ENCODE data around the gene GNA14.
"Not testable (repeated sequence)": the region's sequence is repeated elsewhere in the genome, so short reads cannot be mapped to it uniquely, and the experiment has no call there.

GNA14 gene

GRCh38 chr9:77532607-77533006 is 115.5 kb downstream of the GNA14 start:
- no peak for DNase-seq

GRCh38 chr9:77531400-77531799 is 116.7 kb downstream of the GNA14 start:
- DNase-seq = no peak

DNA sequence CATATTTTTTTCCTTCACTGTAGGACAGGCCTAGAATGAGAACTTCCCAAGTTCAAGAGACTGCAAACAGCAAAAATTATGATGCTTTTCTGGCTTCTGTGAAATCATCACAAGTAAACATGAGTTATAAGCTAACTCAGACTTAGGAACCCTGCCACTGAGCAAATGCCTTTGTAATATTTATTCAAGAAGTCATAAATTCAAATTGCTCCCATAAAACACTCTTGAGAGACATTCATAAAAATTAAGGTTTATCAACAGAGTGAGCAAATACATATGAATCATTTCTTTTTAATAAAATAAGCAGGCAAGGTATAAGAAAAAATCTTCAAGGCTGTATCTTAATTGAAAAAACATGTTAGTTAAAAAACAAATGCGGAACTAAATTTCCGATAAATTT is 124.2 kb downstream of the GNA14 start:
- DNase-seq = no peak

DNA sequence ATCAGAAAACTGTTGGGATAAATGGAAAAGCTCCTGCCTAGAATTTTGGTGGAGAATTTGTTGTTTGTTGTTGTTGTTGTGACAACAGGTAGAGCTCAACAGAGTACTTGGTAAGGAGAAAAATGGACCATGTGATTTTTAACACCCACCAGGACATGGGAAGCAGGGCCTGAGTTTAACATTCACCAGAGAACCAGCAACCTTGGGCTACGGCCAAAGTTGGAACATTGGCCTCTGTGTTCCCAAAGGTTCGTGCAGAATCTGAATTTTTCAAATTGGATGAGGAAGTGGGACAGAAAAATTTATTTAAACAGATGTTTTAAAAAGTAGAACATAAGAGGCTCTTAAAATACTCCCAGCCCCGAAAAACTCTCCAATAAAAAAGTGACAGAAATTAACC is 127.0 kb downstream of the GNA14 start:
- no peak for DNase-seq

- no peak for DNase-seq
These were observed 129.4 kb downstream of the GNA14 start for GRCh38 chr9:77518688-77519087.

DNA sequence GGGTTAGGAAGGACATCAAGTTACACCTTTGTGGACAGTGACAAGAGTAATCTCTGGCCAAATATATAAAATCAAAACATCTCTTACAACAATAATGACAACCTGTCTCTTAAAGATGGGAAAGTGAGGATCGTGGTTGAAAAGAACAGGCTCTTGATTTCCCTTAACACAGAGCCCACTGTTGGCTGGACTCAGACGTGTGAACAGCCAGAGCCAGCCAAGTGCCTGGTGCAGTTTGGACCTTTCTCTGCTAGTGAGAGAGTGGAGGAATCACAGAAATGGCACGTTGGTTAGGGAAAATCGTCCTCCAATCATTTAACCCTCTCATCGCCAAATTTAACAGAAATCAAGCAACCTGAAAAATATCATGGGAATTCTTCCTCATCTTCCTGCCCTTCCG is 131.3 kb downstream of the GNA14 start:
- no peak for DNase-seq

DNA sequence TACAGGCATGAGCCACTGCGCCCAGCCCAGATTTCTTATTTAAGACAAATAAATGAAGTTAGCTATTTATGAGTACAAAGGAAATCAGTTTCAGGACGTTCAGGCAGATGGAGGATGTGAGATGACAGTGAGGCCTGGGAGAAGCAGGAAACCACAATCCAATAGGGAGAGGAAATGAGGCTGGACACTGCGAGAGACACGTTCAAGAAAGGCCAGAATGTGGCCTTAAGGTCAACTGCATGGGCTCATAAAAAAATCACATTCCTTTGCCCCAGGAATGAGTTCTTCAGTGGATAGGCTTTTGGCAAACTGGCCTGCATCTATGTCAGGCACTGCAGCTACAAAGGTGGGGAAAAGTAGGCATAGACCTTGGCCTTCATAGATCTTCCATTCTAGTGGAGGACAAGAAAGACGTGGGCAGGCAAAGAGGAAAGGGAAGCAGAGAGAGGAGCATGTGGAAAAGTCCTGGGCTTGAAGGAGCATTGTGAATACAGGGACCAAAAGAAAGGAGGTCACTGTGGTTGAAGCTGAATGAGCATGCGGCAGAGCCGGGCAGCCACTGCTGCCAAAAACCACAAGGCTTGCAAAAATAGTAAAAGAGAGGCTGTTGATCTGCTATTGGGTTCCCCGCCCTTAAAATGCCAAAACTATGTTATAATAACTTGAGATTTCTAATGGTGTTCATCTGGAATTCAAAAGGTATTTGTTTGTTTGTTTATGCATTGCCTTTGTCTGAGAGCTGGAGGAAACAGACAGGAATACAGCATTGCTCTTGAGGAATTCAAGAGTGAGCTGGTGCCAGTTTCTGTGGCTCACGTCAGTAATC is 133.0 kb downstream of the GNA14 start:
- peak; percentile 30 for DNase-seq

- DNase-seq = no peak
These were observed 134.7 kb downstream of the GNA14 start for GRCh38 chr9:77513457-77513856.

- DNase-seq = peak; percentile 26
These were observed 135.2 kb downstream of the GNA14 start for GRCh38 chr9:77512876-77513275.

DNA sequence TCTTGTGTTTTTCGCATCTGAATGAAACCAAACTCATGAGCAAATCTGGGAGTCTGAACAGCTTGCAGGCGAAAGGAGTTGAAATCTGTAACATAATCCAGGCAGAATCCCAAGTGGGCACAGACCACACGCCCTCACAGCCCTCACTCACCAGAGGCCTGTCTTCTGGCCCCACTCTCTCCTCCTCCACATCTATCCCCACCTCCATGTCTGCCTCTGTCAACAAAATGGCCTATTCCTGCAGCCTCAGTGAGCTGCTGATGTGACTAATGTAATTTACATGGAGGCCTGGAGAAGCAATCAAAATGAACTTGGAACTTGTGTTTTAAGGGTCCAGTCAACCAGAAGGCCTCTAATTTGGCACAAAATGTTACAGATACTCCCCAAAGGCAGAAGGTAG is 136.6 kb downstream of the GNA14 start:
- DNase-seq = no peak

GRCh38 chr9:77510666-77511065 is 137.5 kb downstream of the GNA14 start:
- no peak for DNase-seq

- no peak for DNase-seq
These were observed 139.7 kb downstream of the GNA14 start for GRCh38 chr9:77508396-77508795.

GRCh38 chr9:77507212-77507961 is 140.7 kb downstream of the GNA14 start:
- DNase-seq = peak; percentile 34

DNA sequence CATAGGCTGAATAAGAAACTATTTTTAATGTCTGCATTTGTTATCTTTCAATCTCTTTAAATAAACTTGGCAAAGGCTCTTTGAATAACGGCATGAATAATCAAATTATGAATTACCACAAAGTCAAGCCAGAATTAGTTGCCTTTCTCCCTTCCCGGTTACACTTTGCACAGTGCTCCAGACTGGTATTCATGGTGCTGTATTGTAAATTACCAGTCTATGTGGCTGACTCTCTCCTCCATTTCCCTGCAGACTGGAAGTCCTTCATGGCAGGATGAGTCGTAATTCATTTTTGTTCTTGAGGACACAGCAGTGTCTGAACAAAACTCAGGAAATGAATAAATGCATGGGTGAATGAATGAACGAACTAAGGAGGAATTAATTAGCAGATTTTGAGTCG is 142.9 kb downstream of the GNA14 start:
- DNase-seq = no peak

- peak; percentile 38 for DNase-seq
These were observed 145.6 kb downstream of the GNA14 start for GRCh38 chr9:77502568-77502967.

GRCh38 chr9:77498891-77499290 is 149.2 kb downstream of the GNA14 start:
- peak; percentile 52 for DNase-seq

- DNase-seq = no peak
These were observed 150.6 kb downstream of the GNA14 start for GRCh38 chr9:77497322-77498198.

GRCh38 chr9:77495834-77496671 is 152.1 kb downstream of the GNA14 start:
- DNase-seq = peak; percentile 92

DNA sequence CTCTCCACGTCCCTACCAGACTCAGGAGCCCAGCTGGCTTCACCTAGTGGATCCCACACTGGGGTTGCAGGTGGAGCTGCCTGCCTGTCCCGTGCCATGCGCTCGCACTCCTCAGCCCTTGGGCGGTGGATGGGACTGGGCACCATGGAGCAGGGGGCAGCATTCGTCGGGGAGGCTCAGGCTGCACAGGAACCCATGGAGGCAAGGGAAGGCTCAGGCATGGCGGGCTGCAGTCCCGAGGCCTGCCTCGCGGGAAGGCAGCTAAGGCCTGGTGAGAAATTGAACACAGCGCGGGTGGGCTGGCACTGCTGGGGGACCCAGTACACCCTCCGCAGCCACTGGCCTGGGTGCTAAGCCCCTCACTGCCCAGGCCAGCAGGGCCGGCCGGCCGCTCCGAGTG is 157.8 kb downstream of the GNA14 start:
- DNase-seq = not testable (repeated sequence)

GRCh38 chr9:77489405-77490163 is 158.5 kb downstream of the GNA14 start:
- DNase-seq = not testable (repeated sequence)

GRCh38 chr9:77488439-77489126 is 159.5 kb downstream of the GNA14 start:
- DNase-seq = peak; percentile 55
